Measurements from ENCODE around the gene UST. TPM values are rescaled to one million over a fixed set of nuclear protein-coding genes. Genes with fewer than 3 reads are reported as not detected.
"Not testable (repeated sequence)": the region's sequence is repeated elsewhere in the genome, so short reads cannot be mapped to it uniquely, and the experiment has no call there.

The UST gene
- total and polyA plus RNA-seq, 7 experiments from 2014 or later = 0.35 to 2.6 (median 0.46) TPM; not detected in 2

- H3K27ac ChIP-seq (ENCODE audit: low read depth, low read length); H3K4me3 Mint-ChIP-seq; H3K4me3 ChIP-seq (ENCODE audit: low read length); H3K4me1 ChIP-seq (ENCODE audit: control insufficient read depth in 2 of 2, insufficient read depth in 2 of 2, low read length in 2 of 2); H3K27me3 ChIP-seq (ENCODE audit: control insufficient read depth in 2 of 2, insufficient read depth in 2 of 2, low read length in 2 of 2); CTCF ChIA-PET; H3K27me3 Mint-ChIP-seq; intact Hi-C loops (cut with micrococcal nuclease); ATAC-seq; DNase-seq; H3K27ac Mint-ChIP-seq; H3K9me3 ChIP-seq (ENCODE audit: control insufficient read depth in 2 of 3, low read length in 3 of 3); H3K36me3 ChIP-seq (ENCODE audit: control insufficient read depth in 2 of 3, insufficient read depth in 3 of 3, low read length in 3 of 3): not testable (repeated sequence)
- Mint-ChIP-seq H3K4me1 (peaks cover 0 to 26% (median 6%) of the 10 kb centered on the region in 7 donors), H3K9me3 (peaks cover 1 to 54% (median 10%) of the 10 kb centered on the region in 11 donors), H3K36me3 (peaks cover 2 to 78% (median 6%) of the 10 kb centered on the region in 5 donors)
- POLR2A ChIA-PET = interaction anchor here (0.6 kb wide), 1 partner anchor 399 kb away, joined by 3 read pairs; no protein-coding TSS in a partner anchor
Measured at GRCh38 chr6:149103950-149104349, 357.1 kb downstream of the UST start.

- Mint-ChIP-seq H3K27ac (no peak overlapping the region), H3K4me1 (peaks cover 0 to 46% (median 9%) of the 10 kb centered on the region in 7 donors), H3K4me3 (no peak overlapping the region), H3K9me3 (peaks cover 0 to 38% (median 0%) of the 10 kb centered on the region in 11 donors), H3K36me3 (peaks cover 0 to 71% (median 3%) of the 10 kb centered on the region in 5 donors), H3K27me3 (no peaks in the 10 kb centered on the region)
- CTCF ChIA-PET = no interaction called here
- H3K4me1 ChIP-seq (ENCODE audit: control insufficient read depth in 2 of 2, insufficient read depth in 2 of 2, low read length in 2 of 2) = no peaks in the 10 kb centered on the region
- H3K36me3 ChIP-seq (ENCODE audit: control insufficient read depth in 2 of 3, insufficient read depth in 3 of 3, low read length in 3 of 3) = no peaks in the 10 kb centered on the region
- intact Hi-C loops (cut with micrococcal nuclease) = no loop called here
- no peaks in the 10 kb centered on the region for H3K27me3 ChIP-seq (ENCODE audit: control insufficient read depth in 2 of 2, insufficient read depth in 2 of 2, low read length in 2 of 2)
- H3K4me3 ChIP-seq (ENCODE audit: low read length) = no peak overlapping the region
- ATAC-seq (no peak), DNase-seq (no peak)
- H3K9me3 ChIP-seq (ENCODE audit: control insufficient read depth in 2 of 3, low read length in 3 of 3) = no peaks in the 10 kb centered on the region
- H3K27ac ChIP-seq (ENCODE audit: low read depth, low read length) = no peak overlapping the region
- POLR2A ChIA-PET = no interaction called here
Measured at GRCh38 chr6:149107520-149107919, 360.7 kb downstream of the UST start.

DNA sequence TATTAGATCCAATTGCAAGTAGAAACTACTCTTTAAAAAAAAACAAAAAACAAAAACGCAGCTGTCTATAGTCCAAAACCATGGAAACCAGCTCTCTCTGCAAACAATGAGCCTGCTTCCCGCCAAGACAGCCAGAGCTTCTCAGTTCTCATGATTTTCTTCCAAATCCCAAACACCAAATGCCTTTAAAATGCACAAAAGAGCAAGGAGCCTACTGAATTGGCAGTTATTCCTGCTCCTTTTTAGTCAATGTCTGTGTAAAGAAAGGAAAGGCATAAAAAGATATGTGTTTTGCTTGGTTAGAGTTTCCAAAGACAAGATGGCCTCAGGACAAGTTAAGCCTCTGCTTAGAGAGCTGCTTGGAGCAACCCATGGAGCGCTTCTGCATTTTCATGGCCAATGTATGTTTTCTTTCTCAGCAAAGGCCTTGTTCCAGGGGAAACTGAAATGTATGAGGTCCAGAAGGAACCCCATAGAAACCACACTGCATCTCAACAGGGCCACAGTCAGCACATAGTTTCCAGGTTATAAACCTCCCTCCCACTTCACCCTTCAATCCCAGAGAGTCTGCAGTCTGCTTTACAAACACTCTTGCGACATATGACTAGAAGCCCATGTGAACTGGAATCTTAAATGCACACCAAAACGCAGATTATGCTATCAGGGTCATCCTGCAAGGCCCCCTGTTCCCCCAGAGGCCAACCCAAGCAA lies 361.4 kb downstream of the UST start:
- intact Hi-C loops (cut with micrococcal nuclease) = no loop called here
- H3K4me3 Mint-ChIP-seq = no peak overlapping the region
- ChIA-PET POLR2A (no interaction called here), CTCF (interaction anchor here (0.7 kb wide), 1 partner anchor 325 kb away, joined by 3 read pairs; no protein-coding TSS in a partner anchor)
- no peak overlapping the region for H3K4me3 ChIP-seq (ENCODE audit: low read length)
- H3K27me3 ChIP-seq (ENCODE audit: control insufficient read depth in 2 of 2, insufficient read depth in 2 of 2, low read length in 2 of 2) = no peaks in the 10 kb centered on the region
- H3K4me1 Mint-ChIP-seq = peaks cover 0 to 51% (median 8%) of the 10 kb centered on the region in 7 donors
- H3K9me3 Mint-ChIP-seq = peaks cover 0 to 34% (median 0%) of the 10 kb centered on the region in 11 donors
- H3K4me1 ChIP-seq (ENCODE audit: control insufficient read depth in 2 of 2, insufficient read depth in 2 of 2, low read length in 2 of 2) = no peaks in the 10 kb centered on the region
- H3K9me3 ChIP-seq (ENCODE audit: control insufficient read depth in 2 of 3, low read length in 3 of 3) = no peaks in the 10 kb centered on the region
- H3K27me3 Mint-ChIP-seq = no peaks in the 10 kb centered on the region
- ATAC-seq (no peak), DNase-seq (no peak)
- H3K27ac Mint-ChIP-seq = no peak overlapping the region
- no peaks in the 10 kb centered on the region for H3K36me3 ChIP-seq (ENCODE audit: control insufficient read depth in 2 of 3, insufficient read depth in 3 of 3, low read length in 3 of 3)
- peaks cover 0 to 71% (median 2%) of the 10 kb centered on the region in 5 donors for H3K36me3 Mint-ChIP-seq
- H3K27ac ChIP-seq (ENCODE audit: low read depth, low read length) = no peak overlapping the region

GRCh38 chr6:149108749-149109100 lies 361.9 kb downstream of the UST start:
- peaks cover 0 to 72% (median 0%) of the 10 kb centered on the region in 5 donors for H3K36me3 Mint-ChIP-seq
- H3K4me1 ChIP-seq (ENCODE audit: control insufficient read depth in 2 of 2, insufficient read depth in 2 of 2, low read length in 2 of 2) = no peaks in the 10 kb centered on the region
- ATAC-seq (no peak), DNase-seq (no peak)
- no peak overlapping the region for H3K27ac ChIP-seq (ENCODE audit: low read depth, low read length)
- intact Hi-C loops (cut with micrococcal nuclease) = no loop called here
- no peaks in the 10 kb centered on the region for H3K36me3 ChIP-seq (ENCODE audit: control insufficient read depth in 2 of 3, insufficient read depth in 3 of 3, low read length in 3 of 3)
- no peak overlapping the region for H3K4me3 ChIP-seq (ENCODE audit: low read length)
- ChIA-PET POLR2A (interaction anchor here (0.6 kb wide), 1 partner anchor 198 kb away, joined by 3 read pairs; no protein-coding TSS in a partner anchor), CTCF (interaction anchor here (0.7 kb wide), 1 partner anchor 325 kb away, joined by 3 read pairs; no protein-coding TSS in a partner anchor)
- H3K27me3 ChIP-seq (ENCODE audit: control insufficient read depth in 2 of 2, insufficient read depth in 2 of 2, low read length in 2 of 2) = no peaks in the 10 kb centered on the region
- no peak overlapping the region for H3K4me3 Mint-ChIP-seq
- H3K27ac Mint-ChIP-seq = no peak overlapping the region
- peaks cover 0 to 36% (median 0%) of the 10 kb centered on the region in 11 donors for H3K9me3 Mint-ChIP-seq
- no peaks in the 10 kb centered on the region for H3K9me3 ChIP-seq (ENCODE audit: control insufficient read depth in 2 of 3, low read length in 3 of 3)
- H3K4me1 Mint-ChIP-seq = peaks cover 0 to 56% (median 8%) of the 10 kb centered on the region in 7 donors
- H3K27me3 Mint-ChIP-seq = no peaks in the 10 kb centered on the region

DNA sequence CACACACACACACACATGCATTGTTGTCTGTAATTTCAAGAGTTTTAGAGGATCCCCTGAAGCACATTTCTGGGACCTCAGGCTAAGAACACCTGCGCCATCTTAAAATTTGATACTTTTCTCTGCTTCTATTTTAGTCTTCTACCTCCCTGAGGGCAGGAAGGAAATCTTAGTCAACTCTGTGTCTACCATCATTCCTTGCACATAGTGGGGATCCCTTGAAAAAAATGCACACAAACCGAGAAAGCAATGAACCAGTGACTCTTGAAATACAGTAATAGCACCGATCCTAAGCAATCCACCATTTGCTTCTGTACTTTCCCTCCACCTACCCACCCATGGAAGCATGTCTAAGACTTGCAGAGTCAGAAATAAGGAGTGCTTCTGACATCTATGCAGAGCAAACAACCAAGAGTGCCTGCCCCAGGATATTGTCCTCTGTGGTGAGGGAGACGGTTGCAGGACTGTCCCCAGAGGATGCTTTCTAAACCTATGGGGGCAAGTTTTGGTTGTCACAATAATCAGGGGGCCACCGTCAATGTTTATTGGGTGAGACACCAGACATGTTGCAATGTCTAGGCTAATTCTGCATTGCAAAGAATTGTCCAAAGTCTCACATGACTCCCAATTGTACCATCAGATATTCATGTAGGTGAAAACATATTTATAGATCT lies 362.7 kb downstream of the UST start:
- Mint-ChIP-seq H3K4me1 (peaks cover 0 to 64% (median 12%) of the 10 kb centered on the region in 7 donors), H3K9me3 (peaks cover 0 to 37% (median 0%) of the 10 kb centered on the region in 11 donors), H3K27me3 (no peaks in the 10 kb centered on the region), H3K36me3 (peaks cover 0 to 77% (median 0%) of the 10 kb centered on the region in 5 donors), H3K4me3 (no peak overlapping the region), H3K27ac (no peak overlapping the region)
- Histone ChIP-seq H3K27me3 (ENCODE audit: control insufficient read depth in 2 of 2, insufficient read depth in 2 of 2, low read length in 2 of 2) (no peaks in the 10 kb centered on the region), H3K27ac (ENCODE audit: low read depth, low read length) (no peak overlapping the region), H3K36me3 (ENCODE audit: control insufficient read depth in 2 of 3, insufficient read depth in 3 of 3, low read length in 3 of 3) (no peaks in the 10 kb centered on the region), H3K4me1 (ENCODE audit: control insufficient read depth in 2 of 2, insufficient read depth in 2 of 2, low read length in 2 of 2) (no peaks in the 10 kb centered on the region), H3K9me3 (ENCODE audit: control insufficient read depth in 2 of 3, low read length in 3 of 3) (no peaks in the 10 kb centered on the region), H3K4me3 (ENCODE audit: low read length) (no peak overlapping the region)
- ChIA-PET POLR2A (interaction anchor here (0.6 to 0.7 kb wide), 3 partner anchors 8 to 197 kb away, joined by 3 to 6 read pairs (median 3); no protein-coding TSS in a partner anchor), CTCF (no interaction called here)
- DNase-seq = no peak
- ATAC-seq = no peak
- intact Hi-C loops (cut with micrococcal nuclease) = no loop called here

- Histone ChIP-seq H3K27me3 (ENCODE audit: control insufficient read depth in 2 of 2, insufficient read depth in 2 of 2, low read length in 2 of 2) (no peaks in the 10 kb centered on the region), H3K4me3 (ENCODE audit: low read length) (no peak overlapping the region), H3K27ac (ENCODE audit: low read depth, low read length) (no peak overlapping the region), H3K36me3 (ENCODE audit: control insufficient read depth in 2 of 3, insufficient read depth in 3 of 3, low read length in 3 of 3) (no peaks in the 10 kb centered on the region), H3K4me1 (ENCODE audit: control insufficient read depth in 2 of 2, insufficient read depth in 2 of 2, low read length in 2 of 2) (peaks cover 0 to 5% of the 10 kb centered on the region in 2 donors), H3K9me3 (ENCODE audit: control insufficient read depth in 2 of 3, low read length in 3 of 3) (no peaks in the 10 kb centered on the region)
- peak overlapping the region in 2 of 9 donors; percentile 9 to 65 for H3K27ac Mint-ChIP-seq
- CTCF ChIA-PET = no interaction called here
- peaks cover 0 to 29% (median 0%) of the 10 kb centered on the region in 11 donors for H3K9me3 Mint-ChIP-seq
- peaks cover 13 to 76% (median 26%) of the 10 kb centered on the region in 7 donors for H3K4me1 Mint-ChIP-seq
- intact Hi-C loops (cut with micrococcal nuclease) = no loop called here
- POLR2A ChIA-PET = interaction anchor here (1.4 to 1.8 kb wide), 3 partner anchors 14 to 39 kb away, joined by 3 to 5 read pairs (median 4); no protein-coding TSS in a partner anchor
- peak overlapping the region in 1 of 10 donors; percentile 18 for H3K4me3 Mint-ChIP-seq
- DNase-seq (no peak), ATAC-seq (peak; percentile 51)
- no peaks in the 10 kb centered on the region for H3K27me3 Mint-ChIP-seq
- peaks cover 0 to 71% (median 0%) of the 10 kb centered on the region in 5 donors for H3K36me3 Mint-ChIP-seq
Measured at GRCh38 chr6:149111556-149112115, 364.8 kb downstream of the UST start.
